Hepatic stellate cell (primary cell): Measurements from ENCODE around the gene SLC19A2.
"Not testable (repeated sequence)": the region's sequence is repeated elsewhere in the genome, so short reads cannot be mapped to it uniquely, and the experiment has no call there.

Source experiments
- DNase-seq: peaks from one replicate; pipeline ENCODE4 v3.0.0; 2011; ENCODE audit warnings: low spot score

The SLC19A2 gene

GRCh38 chr1:169485431-169486280 lies at the start of gene SLC19A2:
Gene SLC19A2 (minus strand): TSS chr1:169485944. CDS start chr1:169485766, 178 bp downstream.
- DNase-seq = peak; percentile 98

- no peak for DNase-seq
These were observed 48.9 kb upstream of the SLC19A2 start for GRCh38 chr1:169534653-169535052.

GRCh38 chr1:169533528-169534190 lies 47.9 kb upstream of the SLC19A2 start:
- DNase-seq = not testable (repeated sequence)

- DNase-seq = no peak
These were observed 44.7 kb upstream of the SLC19A2 start for GRCh38 chr1:169530448-169530847.

- no peak for DNase-seq
These were observed 43.4 kb upstream of the SLC19A2 start for GRCh38 chr1:169529068-169529642.

- DNase-seq = no peak
These were observed 42.7 kb upstream of the SLC19A2 start for GRCh38 chr1:169528215-169529067.

GRCh38 chr1:169527451-169528214 lies 41.9 kb upstream of the SLC19A2 start:
- DNase-seq = no peak

- DNase-seq = no peak
These were observed 41.3 kb upstream of the SLC19A2 start for GRCh38 chr1:169527001-169527400.

GRCh38 chr1:169526120-169526832 lies 40.5 kb upstream of the SLC19A2 start:
- DNase-seq = no peak

- no peak for DNase-seq
These were observed 39.6 kb upstream of the SLC19A2 start for GRCh38 chr1:169525391-169525790.

- no peak for DNase-seq
These were observed 38.2 kb upstream of the SLC19A2 start for GRCh38 chr1:169523904-169524303.

- no peak for DNase-seq
These were observed 35.5 kb upstream of the SLC19A2 start for GRCh38 chr1:169521226-169521625.

- no peak for DNase-seq
These were observed 31.9 kb upstream of the SLC19A2 start for GRCh38 chr1:169517558-169518186.

GRCh38 chr1:169515641-169516040 lies 29.9 kb upstream of the SLC19A2 start:
- DNase-seq = no peak

GRCh38 chr1:169514566-169515270 lies 29.0 kb upstream of the SLC19A2 start:
- no peak for DNase-seq

- no peak for DNase-seq
These were observed 27.5 kb upstream of the SLC19A2 start for GRCh38 chr1:169513208-169513607.

- no peak for DNase-seq
These were observed 25.7 kb upstream of the SLC19A2 start for GRCh38 chr1:169511316-169512005.

- no peak for DNase-seq
These were observed 24.3 kb upstream of the SLC19A2 start for GRCh38 chr1:169510060-169510459.

- DNase-seq = no peak
These were observed 23.6 kb upstream of the SLC19A2 start for GRCh38 chr1:169509354-169509753.
